ENCODE measurements around the gene MAP3K20. TPM values are rescaled to one million over a fixed set of nuclear protein-coding genes. Genes with fewer than 3 reads are reported as not detected.
"Not testable (repeated sequence)": the region's sequence is repeated elsewhere in the genome, so short reads cannot be mapped to it uniquely, and the experiment has no call there.

The MAP3K20 gene
- total RNA-seq, 5 donors from 2014 or later (not counting 1 experiment from before 2014, with no cell fraction given), result 1.1 to 3.0 (median 1.4) TPM

GRCh38 chr2:173299764-173300163 is 224.1 kb downstream of the MAP3K20 start:
- H3K36me3 Mint-ChIP-seq, result peaks cover 6% of the 10 kb centered on the region
- H3K4me3 ChIP-seq (ENCODE audit: control insufficient read depth in 1 of 2, extremely low read depth in 1 of 2, low read length in 1 of 2), result no peak overlapping the region
- ChIA-PET CTCF (no interaction called here), POLR2A (no interaction called here)
- no peaks in the 10 kb centered on the region for H3K27me3 Mint-ChIP-seq
- H3K4me1 Mint-ChIP-seq, result peaks cover 0 to 2% (median 1%) of the 10 kb centered on the region in 3 donors
- no peak for ATAC-seq (replicated peaks in 1 of 4)
- no peak overlapping the region for H3K27ac ChIP-seq (ENCODE audit: low read length)
- H3K36me3 ChIP-seq (ENCODE audit: control insufficient read depth in 2 of 2, extremely low read depth in 1 of 2, insufficient read depth in 1 of 2, low read length in 1 of 2), result no peaks in the 10 kb centered on the region
- H3K4me3 Mint-ChIP-seq, result no peak overlapping the region
- WGBS (ENCODE audit: insufficient coverage), result 88% methylated on average over 3 of the region's 5 CpGs
- peaks cover 7 to 24% (median 17%) of the 10 kb centered on the region in 3 donors for H3K9me3 Mint-ChIP-seq
- H3K4me1 ChIP-seq (ENCODE audit: control insufficient read depth in 1 of 2, extremely low read depth in 1 of 2, insufficient read depth in 2 of 2, low read length in 2 of 2), result no peaks in the 10 kb centered on the region
- no peaks in the 10 kb centered on the region for H3K9me3 ChIP-seq
- H3K27me3 ChIP-seq (replicated peaks in 1 of 2; ENCODE audit: control insufficient read depth in 2 of 2, extremely low read depth in 1 of 2, insufficient read depth in 2 of 2, low read length in 1 of 2), result peaks cover 0 to 3% of the 10 kb centered on the region in 2 experiments
- no peak overlapping the region for H3K27ac Mint-ChIP-seq
- DNase-seq, result no peak

- H3K4me3 Mint-ChIP-seq, result no peak overlapping the region
- H3K27me3 ChIP-seq (replicated peaks in 1 of 2; ENCODE audit: control insufficient read depth in 2 of 2, extremely low read depth in 1 of 2, insufficient read depth in 2 of 2, low read length in 1 of 2), result peaks cover 0 to 3% of the 10 kb centered on the region in 2 experiments
- peaks cover 7 to 24% (median 17%) of the 10 kb centered on the region in 3 donors for H3K9me3 Mint-ChIP-seq
- DNase-seq (no peak), ATAC-seq (replicated peaks in 1 of 4) (no peak)
- H3K4me1 ChIP-seq (ENCODE audit: control insufficient read depth in 1 of 2, extremely low read depth in 1 of 2, insufficient read depth in 2 of 2, low read length in 2 of 2), result no peaks in the 10 kb centered on the region
- ChIA-PET CTCF (no interaction called here), POLR2A (no interaction called here)
- H3K4me1 Mint-ChIP-seq, result peaks cover 0 to 2% (median 1%) of the 10 kb centered on the region in 3 donors
- no peak overlapping the region for H3K27ac ChIP-seq (ENCODE audit: low read length)
- H3K27me3 Mint-ChIP-seq, result no peaks in the 10 kb centered on the region
- H3K9me3 ChIP-seq, result no peaks in the 10 kb centered on the region
- H3K36me3 ChIP-seq (ENCODE audit: control insufficient read depth in 2 of 2, extremely low read depth in 1 of 2, insufficient read depth in 1 of 2, low read length in 1 of 2), result no peaks in the 10 kb centered on the region
- 80% methylated on average over 1 of the region's 1 CpG for WGBS (ENCODE audit: insufficient coverage)
- H3K4me3 ChIP-seq (ENCODE audit: control insufficient read depth in 1 of 2, extremely low read depth in 1 of 2, low read length in 1 of 2), result no peak overlapping the region
- no peak overlapping the region for H3K27ac Mint-ChIP-seq
- peaks cover 6% of the 10 kb centered on the region for H3K36me3 Mint-ChIP-seq
These were observed 224.8 kb downstream of the MAP3K20 start for GRCh38 chr2:173300458-173300857.

- 95% methylated on average over 3 of the region's 4 CpGs for WGBS (ENCODE audit: insufficient coverage)
- H3K27me3 ChIP-seq (replicated peaks in 1 of 2; ENCODE audit: control insufficient read depth in 2 of 2, extremely low read depth in 1 of 2, insufficient read depth in 2 of 2, low read length in 1 of 2); H3K36me3 ChIP-seq (ENCODE audit: control insufficient read depth in 2 of 2, extremely low read depth in 1 of 2, insufficient read depth in 1 of 2, low read length in 1 of 2); H3K4me3 ChIP-seq (ENCODE audit: control insufficient read depth in 1 of 2, extremely low read depth in 1 of 2, low read length in 1 of 2); H3K4me3 Mint-ChIP-seq; CTCF ChIA-PET; H3K9me3 ChIP-seq; H3K4me1 ChIP-seq (ENCODE audit: control insufficient read depth in 1 of 2, extremely low read depth in 1 of 2, insufficient read depth in 2 of 2, low read length in 2 of 2); ATAC-seq (replicated peaks in 1 of 4); H3K4me1 Mint-ChIP-seq; H3K27ac Mint-ChIP-seq; H3K27me3 Mint-ChIP-seq; H3K36me3 Mint-ChIP-seq; DNase-seq; H3K27ac ChIP-seq (ENCODE audit: low read length): not testable (repeated sequence)
- peaks cover 7 to 24% (median 17%) of the 10 kb centered on the region in 3 donors for H3K9me3 Mint-ChIP-seq
- POLR2A ChIA-PET, result interaction anchor here in 1 of 2 donors (0.7 kb wide), 1 partner anchor 105 kb away, joined by 3 read pairs; no protein-coding TSS in a partner anchor
These were observed 225.9 kb downstream of the MAP3K20 start for GRCh38 chr2:173301549-173301948.

- Mint-ChIP-seq H3K27me3 (no peaks in the 10 kb centered on the region), H3K27ac (no peak overlapping the region), H3K4me3 (no peak overlapping the region), H3K36me3 (no peaks in the 10 kb centered on the region), H3K4me1 (no peaks in the 10 kb centered on the region), H3K9me3 (peaks cover 0 to 6% (median 0%) of the 10 kb centered on the region in 3 donors)
- no CpG with 5 or more reads among the region's 2 CpGs for WGBS (ENCODE audit: insufficient coverage)
- ATAC-seq (replicated peaks in 1 of 4) (no peak), DNase-seq (no peak)
- Histone ChIP-seq H3K9me3 (no peaks in the 10 kb centered on the region), H3K27ac (ENCODE audit: low read length) (no peak overlapping the region), H3K36me3 (ENCODE audit: control insufficient read depth in 2 of 2, extremely low read depth in 1 of 2, insufficient read depth in 1 of 2, low read length in 1 of 2) (no peaks in the 10 kb centered on the region), H3K4me1 (ENCODE audit: control insufficient read depth in 1 of 2, extremely low read depth in 1 of 2, insufficient read depth in 2 of 2, low read length in 2 of 2) (no peaks in the 10 kb centered on the region), H3K4me3 (ENCODE audit: control insufficient read depth in 1 of 2, extremely low read depth in 1 of 2, low read length in 1 of 2) (no peak overlapping the region), H3K27me3 (replicated peaks in 1 of 2; ENCODE audit: control insufficient read depth in 2 of 2, extremely low read depth in 1 of 2, insufficient read depth in 2 of 2, low read length in 1 of 2) (no peaks in the 10 kb centered on the region)
- CTCF ChIA-PET, result no interaction called here
- POLR2A ChIA-PET, result interaction anchor here in 1 of 2 donors (0.6 kb wide), 1 partner anchor 933 kb away, joined by 3 read pairs; no protein-coding TSS in a partner anchor
These were observed 229.7 kb downstream of the MAP3K20 start for GRCh38 chr2:173305303-173305702.

GRCh38 chr2:173307293-173307692 is 231.6 kb downstream of the MAP3K20 start:
- no CpG with 5 or more reads among the region's 4 CpGs for WGBS (ENCODE audit: insufficient coverage)
- H3K4me3 ChIP-seq (ENCODE audit: control insufficient read depth in 1 of 2, extremely low read depth in 1 of 2, low read length in 1 of 2), result no peak overlapping the region
- H3K4me1 Mint-ChIP-seq, result no peaks in the 10 kb centered on the region
- ATAC-seq (replicated peaks in 1 of 4) (no peak), DNase-seq (no peak)
- H3K36me3 Mint-ChIP-seq, result no peaks in the 10 kb centered on the region
- H3K27ac ChIP-seq (ENCODE audit: low read length), result no peak overlapping the region
- no peaks in the 10 kb centered on the region for H3K9me3 ChIP-seq
- H3K4me3 Mint-ChIP-seq, result no peak overlapping the region
- no peaks in the 10 kb centered on the region for H3K36me3 ChIP-seq (ENCODE audit: control insufficient read depth in 2 of 2, extremely low read depth in 1 of 2, insufficient read depth in 1 of 2, low read length in 1 of 2)
- H3K27me3 Mint-ChIP-seq, result peaks cover 0 to 3% of the 10 kb centered on the region in 2 donors
- H3K9me3 Mint-ChIP-seq, result no peaks in the 10 kb centered on the region
- H3K4me1 ChIP-seq (ENCODE audit: control insufficient read depth in 1 of 2, extremely low read depth in 1 of 2, insufficient read depth in 2 of 2, low read length in 2 of 2), result no peaks in the 10 kb centered on the region
- POLR2A ChIA-PET, result no interaction called here
- H3K27me3 ChIP-seq (replicated peaks in 1 of 2; ENCODE audit: control insufficient read depth in 2 of 2, extremely low read depth in 1 of 2, insufficient read depth in 2 of 2, low read length in 1 of 2), result no peaks in the 10 kb centered on the region
- no peak overlapping the region for H3K27ac Mint-ChIP-seq
- CTCF ChIA-PET, result interaction anchor here in 1 of 2 donors (0.9 kb wide), 1 partner anchor 97 kb away, joined by 3 read pairs; no protein-coding TSS in a partner anchor

GRCh38 chr2:173309370-173309769 is 233.7 kb downstream of the MAP3K20 start:
- DNase-seq, H3K4me1 Mint-ChIP-seq, CTCF ChIA-PET: not testable (repeated sequence)

More at GRCh38 chr2:173309370-173309769, 233.7 kb downstream of the MAP3K20 start:
- ATAC-seq (replicated peaks in 1 of 4); H3K27ac ChIP-seq (ENCODE audit: low read length); H3K9me3 ChIP-seq; H3K4me3 ChIP-seq (ENCODE audit: control insufficient read depth in 1 of 2, extremely low read depth in 1 of 2, low read length in 1 of 2); H3K4me3 Mint-ChIP-seq; H3K4me1 ChIP-seq (ENCODE audit: control insufficient read depth in 1 of 2, extremely low read depth in 1 of 2, insufficient read depth in 2 of 2, low read length in 2 of 2); H3K9me3 Mint-ChIP-seq; H3K27me3 Mint-ChIP-seq; H3K36me3 ChIP-seq (ENCODE audit: control insufficient read depth in 2 of 2, extremely low read depth in 1 of 2, insufficient read depth in 1 of 2, low read length in 1 of 2); H3K27ac Mint-ChIP-seq; H3K36me3 Mint-ChIP-seq; POLR2A ChIA-PET; H3K27me3 ChIP-seq (replicated peaks in 1 of 2; ENCODE audit: control insufficient read depth in 2 of 2, extremely low read depth in 1 of 2, insufficient read depth in 2 of 2, low read length in 1 of 2): not testable (repeated sequence)
- 75% methylated on average over 4 of the region's 5 CpGs for WGBS (ENCODE audit: insufficient coverage)
